GM12878 (cell line): ENCODE measurements around the gene CD84. TPM values are rescaled to one million over a fixed set of nuclear protein-coding genes. Genes with fewer than 3 reads are reported as not detected.

Source experiments
- BACH1 ChIP-seq: fragments of 450-650 bp; IDR thresholded peaks from 2 replicates; pipeline ENCODE4 v1.6.1; 2017; ENCODE audit warnings: mild to moderate bottlenecking, borderline replicate concordance
- BMI1 ChIP-seq: fragments of 450-650 bp; IDR thresholded peaks from 2 replicates; pipeline ENCODE4 v1.6.1; 2016; ENCODE audit warnings: mild to moderate bottlenecking, moderate library complexity, borderline replicate concordance
- BRCA1 ChIP-seq: IDR thresholded peaks from 2 replicates; pipeline ENCODE4 v1.6.1; 2011; ENCODE audit warnings: low read depth, low read length, improper control_type of control experiment
- CEBPB ChIP-seq, 2 experiments: fragments of 150-350 bp in 1 of 2; IDR thresholded peaks; 2 replicates each; pipeline ENCODE4 v1.6.1; 2012 to 2014; ENCODE audit warnings: low read depth in 2 of 2, low read length in 2 of 2, borderline replicate concordance in 1 of 2, inconsistent platforms in 1 of 2
- CHD2 ChIP-seq: IDR thresholded peaks from 2 replicates; pipeline ENCODE4 v1.6.1; 2011; ENCODE audit warnings: low read depth, low read length, improper control_type of control experiment, borderline replicate concordance
- CHD4 ChIP-seq: fragments of 200-600 bp; sonication (generic); IDR thresholded peaks from 2 replicates; pipeline ENCODE4 v1.6.1; 2016; ENCODE audit warnings: mild to moderate bottlenecking
- EZH2 ChIP-seq: IDR thresholded peaks from 2 replicates; pipeline ENCODE4 v1.6.1; 2012; ENCODE audit warnings: low read depth, mild to moderate bottlenecking, control low read depth, inconsistent platforms, low read length, borderline replicate concordance; ENCODE audit not compliant: control insufficient read depth
- HDGF ChIP-seq: fragments of 450-650 bp; IDR thresholded peaks from 2 replicates; pipeline ENCODE4 v1.6.1; 2016; ENCODE audit warnings: antibody characterized with exemption
- JUNB ChIP-seq: IDR thresholded peaks from 2 replicates; pipeline ENCODE4 v1.6.1; 2016; ENCODE audit warnings: antibody characterized with exemption, mild to moderate bottlenecking
- LARP7 ChIP-seq: fragments of 450-650 bp; IDR thresholded peaks from 2 replicates; pipeline ENCODE4 v1.6.1; 2017; ENCODE audit warnings: mild to moderate bottlenecking
- NFYA ChIP-seq: IDR thresholded peaks from 2 replicates; pipeline ENCODE4 v1.6.1; 2011; ENCODE audit warnings: low read depth, mild to moderate bottlenecking, low read length, improper control_type of control experiment, borderline replicate concordance
- PML ChIP-seq: IDR thresholded peaks from 2 replicates; pipeline ENCODE4 v1.6.1; 2012; ENCODE audit warnings: low read length, inconsistent platforms
- RB1 ChIP-seq: fragments of 450-650 bp; formaldehyde crosslinking; IDR thresholded peaks from 2 replicates; pipeline ENCODE4 v1.6.1; 2017; ENCODE audit warnings: mild to moderate bottlenecking, borderline replicate concordance
- RBBP5 ChIP-seq: fragments of 200-600 bp; sonication (generic); conservative IDR thresholded peaks from 2 replicates; pipeline ENCODE4 v1.6.1; 2016
- SIX5 ChIP-seq: IDR thresholded peaks from 2 replicates; pipeline ENCODE4 v1.6.1; 2011; ENCODE audit warnings: mild to moderate bottlenecking, low read depth, low read length, moderate library complexity; ENCODE audit not compliant: severe bottlenecking
- ZNF274 ChIP-seq: IDR thresholded peaks from one replicate; pipeline ENCODE4 v1.8.0; 2011; ENCODE audit not compliant: insufficient read length, insufficient read depth
- ZZZ3 ChIP-seq: IDR thresholded peaks from 2 replicates; pipeline ENCODE4 v1.6.1; 2011; ENCODE audit warnings: low read depth; ENCODE audit not compliant: control insufficient read depth, insufficient read length
- polyA plus RNA-seq, 11 experiments: library from polyadenylated mRNA; depleted of rRNA in 4 of 11; unstranded in 6 of 11; stranded (reverse) in 5 of 11; fragments of >200 nt; fragmentation: Nextera tagmentation in 4 of 11; fragmentation: Illumina TruSeq in 1 of 11; extraction: Ambion mirVana in 4 of 11; extraction: Trizol in 1 of 11; gene quantifications; 1 replicate in 1 of 11; 2 replicates in 10 of 11; pipeline versions ENCODE4 v1.2.1 to v1.2.3, GENCODE V29; 2011 to 2016; ENCODE audit warnings: inconsistent platforms in 2 of 11, missing spikeins in 2 of 11, low read depth in 1 of 11
- total RNA-seq, 4 experiments: library from RNA; depleted of rRNA in 3 of 4; stranded (reverse); fragments of >200 nt in 3 of 4; fragmentation: Illumina TruSeq in 1 of 4; extraction: Trizol in 1 of 4; gene quantifications; 2 replicates each; pipeline versions ENCODE4 v1.2.1 to v1.2.3, GENCODE V29; 2013 to 2021
- TF ChIP-seq, protein P1 (sequence below): fragments of 450-650 bp; IDR thresholded peaks from 2 replicates; pipeline ENCODE4 v1.6.1; 2016; ENCODE audit warnings: mild to moderate bottlenecking
- TF ChIP-seq, protein P2 (sequence below): IDR thresholded peaks from 2 replicates; pipeline ENCODE4 v1.6.1; 2011; ENCODE audit warnings: borderline replicate concordance, low read depth, mild to moderate bottlenecking, moderate library complexity, low read length; ENCODE audit not compliant: insufficient read depth, poor library complexity, severe bottlenecking
- TF ChIP-seq, protein P3 (sequence below): fragments of 450-650 bp; IDR thresholded peaks from 2 replicates; pipeline ENCODE4 v1.6.1; 2018; ENCODE audit warnings: borderline replicate concordance, mild to moderate bottlenecking; ENCODE audit not compliant: partially characterized antibody
- TF ChIP-seq, protein P4 (sequence below): fragments of 450-650 bp; IDR thresholded peaks from 2 replicates; pipeline ENCODE4 v1.6.1; 2017; ENCODE audit warnings: mild to moderate bottlenecking
- TF ChIP-seq, protein P5 (sequence below): fragments of 450-650 bp; IDR thresholded peaks from 2 replicates; pipeline ENCODE4 v1.6.1; 2017; ENCODE audit warnings: low read depth, mild to moderate bottlenecking, moderate library complexity

CD84 gene
- total and polyA plus RNA-seq, 10 of the 15 experiments (the other 5 are each of a cell fraction or from before 2014, with no cell fraction given): 3.4 to 20.3 (median 11.7) TPM

DNA sequence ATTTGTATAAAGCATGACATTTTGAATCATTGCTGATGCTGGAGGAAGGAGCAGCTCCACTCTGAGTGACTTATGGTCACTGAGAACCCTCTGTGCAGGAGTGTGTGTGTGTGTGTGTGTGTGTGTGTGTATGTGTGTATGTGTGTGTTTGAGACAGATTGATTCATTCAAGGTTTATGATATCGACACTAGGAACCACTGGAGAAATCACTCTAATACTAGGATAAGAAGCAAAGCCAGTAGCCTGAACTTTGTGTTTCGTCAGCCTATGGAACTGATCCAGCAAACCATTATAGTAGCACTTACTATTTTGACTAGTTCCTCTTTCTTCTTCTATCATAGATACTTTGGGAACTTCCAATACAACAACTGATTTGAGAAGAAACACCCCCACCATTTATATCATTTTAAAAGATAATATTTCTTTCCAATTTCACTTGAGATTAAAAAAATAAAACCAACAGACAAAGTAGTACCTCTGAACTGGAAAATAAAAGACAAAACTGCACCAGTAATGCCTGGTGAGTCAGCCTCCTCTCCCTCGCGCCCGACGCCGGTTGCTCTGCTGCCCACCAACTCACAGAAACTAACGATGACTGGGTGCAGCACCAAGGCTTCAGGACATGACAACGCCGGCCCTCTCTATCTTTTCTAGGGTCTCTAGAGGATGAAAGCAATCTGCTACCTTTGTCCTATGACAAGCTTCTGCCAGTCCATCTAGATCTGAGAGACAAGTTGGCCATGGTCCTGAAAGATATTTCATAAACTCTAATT, 46.6 kb upstream of the CD84 start (continued):
- TF ChIP-seq HDGF (no peak), SIX5 (no peak), LARP7 (no peak), CEBPB (IDR thresholded peaks at IDR 0.05; ENCODE audit: borderline replicate concordance in 1 of 2, low read depth in 2 of 2, low read length in 2 of 2) (no peak), ZNF274 (no peak), NFYA (no peak), RB1 (no peak), PML (no peak; the same call in 1 of the 2 replicates), CHD2 (0 out of 2 replicates have a peak, but pooled peaks have one; percentile 10), ZZZ3 (no peak), JUNB (no peak), BRCA1 (no peak), BMI1 (peak; percentile 18), EZH2 (no peak), BACH1 (no peak), CHD4 (no peak), RBBP5 (no peak)
- TF ChIP-seq, protein P1, sequence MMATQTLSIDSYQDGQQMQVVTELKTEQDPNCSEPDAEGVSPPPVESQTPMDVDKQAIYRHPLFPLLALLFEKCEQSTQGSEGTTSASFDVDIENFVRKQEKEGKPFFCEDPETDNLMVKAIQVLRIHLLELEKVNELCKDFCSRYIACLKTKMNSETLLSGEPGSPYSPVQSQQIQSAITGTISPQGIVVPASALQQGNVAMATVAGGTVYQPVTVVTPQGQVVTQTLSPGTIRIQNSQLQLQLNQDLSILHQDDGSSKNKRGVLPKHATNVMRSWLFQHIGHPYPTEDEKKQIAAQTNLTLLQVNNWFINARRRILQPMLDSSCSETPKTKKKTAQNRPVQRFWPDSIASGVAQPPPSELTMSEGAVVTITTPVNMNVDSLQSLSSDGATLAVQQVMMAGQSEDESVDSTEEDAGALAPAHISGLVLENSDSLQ: peak; percentile 54; the same call in 1 of the 2 replicates
- TF ChIP-seq, protein P2, sequence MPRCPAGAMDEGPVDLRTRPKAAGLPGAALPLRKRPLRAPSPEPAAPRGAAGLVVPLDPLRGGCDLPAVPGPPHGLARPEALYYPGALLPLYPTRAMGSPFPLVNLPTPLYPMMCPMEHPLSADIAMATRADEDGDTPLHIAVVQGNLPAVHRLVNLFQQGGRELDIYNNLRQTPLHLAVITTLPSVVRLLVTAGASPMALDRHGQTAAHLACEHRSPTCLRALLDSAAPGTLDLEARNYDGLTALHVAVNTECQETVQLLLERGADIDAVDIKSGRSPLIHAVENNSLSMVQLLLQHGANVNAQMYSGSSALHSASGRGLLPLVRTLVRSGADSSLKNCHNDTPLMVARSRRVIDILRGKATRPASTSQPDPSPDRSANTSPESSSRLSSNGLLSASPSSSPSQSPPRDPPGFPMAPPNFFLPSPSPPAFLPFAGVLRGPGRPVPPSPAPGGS: peak; percentile 71
- TF ChIP-seq, protein P3, sequence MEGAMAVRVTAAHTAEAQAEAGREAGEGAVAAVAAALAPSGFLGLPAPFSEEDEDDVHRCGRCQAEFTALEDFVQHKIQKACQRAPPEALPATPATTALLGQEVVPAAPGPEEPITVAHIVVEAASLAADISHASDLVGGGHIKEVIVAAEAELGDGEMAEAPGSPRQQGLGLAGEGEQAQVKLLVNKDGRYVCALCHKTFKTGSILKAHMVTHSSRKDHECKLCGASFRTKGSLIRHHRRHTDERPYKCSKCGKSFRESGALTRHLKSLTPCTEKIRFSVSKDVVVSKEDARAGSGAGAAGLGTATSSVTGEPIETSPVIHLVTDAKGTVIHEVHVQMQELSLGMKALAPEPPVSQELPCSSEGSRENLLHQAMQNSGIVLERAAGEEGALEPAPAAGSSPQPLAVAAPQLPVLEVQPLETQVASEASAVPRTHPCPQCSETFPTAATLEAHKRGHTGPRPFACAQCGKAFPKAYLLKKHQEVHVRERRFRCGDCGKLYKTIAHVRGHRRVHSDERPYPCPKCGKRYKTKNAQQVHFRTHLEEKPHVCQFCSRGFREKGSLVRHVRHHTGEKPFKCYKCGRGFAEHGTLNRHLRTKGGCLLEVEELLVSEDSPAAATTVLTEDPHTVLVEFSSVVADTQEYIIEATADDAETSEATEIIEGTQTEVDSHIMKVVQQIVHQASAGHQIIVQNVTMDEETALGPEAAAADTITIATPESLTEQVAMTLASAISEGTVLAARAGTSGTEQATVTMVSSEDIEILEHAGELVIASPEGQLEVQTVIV: no peak
- TF ChIP-seq, protein P4, sequence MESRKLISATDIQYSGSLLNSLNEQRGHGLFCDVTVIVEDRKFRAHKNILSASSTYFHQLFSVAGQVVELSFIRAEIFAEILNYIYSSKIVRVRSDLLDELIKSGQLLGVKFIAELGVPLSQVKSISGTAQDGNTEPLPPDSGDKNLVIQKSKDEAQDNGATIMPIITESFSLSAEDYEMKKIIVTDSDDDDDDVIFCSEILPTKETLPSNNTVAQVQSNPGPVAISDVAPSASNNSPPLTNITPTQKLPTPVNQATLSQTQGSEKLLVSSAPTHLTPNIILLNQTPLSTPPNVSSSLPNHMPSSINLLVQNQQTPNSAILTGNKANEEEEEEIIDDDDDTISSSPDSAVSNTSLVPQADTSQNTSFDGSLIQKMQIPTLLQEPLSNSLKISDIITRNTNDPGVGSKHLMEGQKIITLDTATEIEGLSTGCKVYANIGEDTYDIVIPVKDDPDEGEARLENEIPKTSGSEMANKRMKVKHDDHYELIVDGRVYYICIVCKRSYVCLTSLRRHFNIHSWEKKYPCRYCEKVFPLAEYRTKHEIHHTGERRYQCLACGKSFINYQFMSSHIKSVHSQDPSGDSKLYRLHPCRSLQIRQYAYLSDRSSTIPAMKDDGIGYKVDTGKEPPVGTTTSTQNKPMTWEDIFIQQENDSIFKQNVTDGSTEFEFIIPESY: no peak
- TF ChIP-seq, protein P5, sequence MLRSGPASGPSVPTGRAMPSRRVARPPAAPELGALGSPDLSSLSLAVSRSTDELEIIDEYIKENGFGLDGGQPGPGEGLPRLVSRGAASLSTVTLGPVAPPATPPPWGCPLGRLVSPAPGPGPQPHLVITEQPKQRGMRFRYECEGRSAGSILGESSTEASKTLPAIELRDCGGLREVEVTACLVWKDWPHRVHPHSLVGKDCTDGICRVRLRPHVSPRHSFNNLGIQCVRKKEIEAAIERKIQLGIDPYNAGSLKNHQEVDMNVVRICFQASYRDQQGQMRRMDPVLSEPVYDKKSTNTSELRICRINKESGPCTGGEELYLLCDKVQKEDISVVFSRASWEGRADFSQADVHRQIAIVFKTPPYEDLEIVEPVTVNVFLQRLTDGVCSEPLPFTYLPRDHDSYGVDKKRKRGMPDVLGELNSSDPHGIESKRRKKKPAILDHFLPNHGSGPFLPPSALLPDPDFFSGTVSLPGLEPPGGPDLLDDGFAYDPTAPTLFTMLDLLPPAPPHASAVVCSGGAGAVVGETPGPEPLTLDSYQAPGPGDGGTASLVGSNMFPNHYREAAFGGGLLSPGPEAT: peak; percentile 42
